Measurements from ENCODE around the gene NLE1.
A peak's percentile ranks its signal among the peaks of the same experiment; 100 is the strongest.
"Not testable (repeated sequence)": the region's sequence is repeated elsewhere in the genome, so short reads cannot be mapped to it uniquely, and the experiment has no call there.

Gene NLE1

GRCh38 chr17:35127751-35128514 is 14.2 kb downstream of the NLE1 start:
- no peak for DNase-seq (ENCODE audit: low read depth)

GRCh38 chr17:35121315-35121714 is 20.8 kb downstream of the NLE1 start, which contains the start of gene FNDC8:
Gene FNDC8 (plus strand): TSS chr17:35121615. CDS start chr17:35121694, 79 bp downstream.
- DNase-seq (ENCODE audit: low read depth) = no peak

- peak; percentile 73 for DNase-seq (ENCODE audit: low read depth)
These were observed 22.5 kb downstream of the NLE1 start, which contains the start of gene RAD51D for GRCh38 chr17:35119370-35120165. Gene RAD51D (minus strand): TSS chr17:35119860. CDS start chr17:35119613, 247 bp downstream.

- DNase-seq (ENCODE audit: low read depth) = no peak
These were observed 24.1 kb downstream of the NLE1 start for GRCh38 chr17:35117984-35118383.

- no peak for DNase-seq (ENCODE audit: low read depth)
These were observed 25.3 kb downstream of the NLE1 start for GRCh38 chr17:35116845-35117244.

- DNase-seq (ENCODE audit: low read depth) = not testable (repeated sequence)
These were observed 31.3 kb downstream of the NLE1 start for GRCh38 chr17:35110791-35111190.

GRCh38 chr17:35104844-35105450 is 37.2 kb downstream of the NLE1 start:
- DNase-seq (ENCODE audit: low read depth) = no peak

GRCh38 chr17:35103271-35103670 is 38.8 kb downstream of the NLE1 start:
- DNase-seq (ENCODE audit: low read depth) = no peak

GRCh38 chr17:35101725-35102124 is 40.4 kb downstream of the NLE1 start:
- no peak for DNase-seq (ENCODE audit: low read depth)

- no peak for DNase-seq (ENCODE audit: low read depth)
These were observed 41.1 kb downstream of the NLE1 start for GRCh38 chr17:35101036-35101435.

GRCh38 chr17:35099908-35100307 is 42.2 kb downstream of the NLE1 start:
- no peak for DNase-seq (ENCODE audit: low read depth)

GRCh38 chr17:35097776-35098175 is 44.3 kb downstream of the NLE1 start:
- DNase-seq (ENCODE audit: low read depth) = no peak

GRCh38 chr17:35095741-35096140 is 46.4 kb downstream of the NLE1 start:
- DNase-seq (ENCODE audit: low read depth) = no peak

- no peak for DNase-seq (ENCODE audit: low read depth)
These were observed 47.2 kb downstream of the NLE1 start for GRCh38 chr17:35094902-35095301.

- not testable (repeated sequence) for DNase-seq (ENCODE audit: low read depth)
These were observed 51.4 kb downstream of the NLE1 start for GRCh38 chr17:35090707-35091106.

- no peak for DNase-seq (ENCODE audit: low read depth)
These were observed 52.4 kb downstream of the NLE1 start for GRCh38 chr17:35089586-35090296.

GRCh38 chr17:35088881-35089585 is 53.1 kb downstream of the NLE1 start:
- DNase-seq (ENCODE audit: low read depth) = peak; percentile 92

GRCh38 chr17:35088356-35088880 is 53.7 kb downstream of the NLE1 start:
- DNase-seq (ENCODE audit: low read depth) = peak; percentile 21

- no peak for DNase-seq (ENCODE audit: low read depth)
These were observed 54.3 kb downstream of the NLE1 start for GRCh38 chr17:35087731-35088355.

- no peak for DNase-seq (ENCODE audit: low read depth)
These were observed 55.1 kb downstream of the NLE1 start for GRCh38 chr17:35086931-35087573.

Data from stimulated activated CD8-positive, alpha-beta memory T cell treated with anti-CD3 and anti-CD28 coated beads, Interleukin-15, amount 100 ng/mL, for 24 hours (primary cell).